Posterior cingulate gyrus (tissue), 11 donors: ENCODE data around the gene CDH4.
A peak's percentile ranks its signal among the peaks of the same experiment; 100 is the strongest.

ENCODE experiments used
- DNase-seq, 10 donors: peaks; one replicate each; pipeline versions ENCODE4 v3.0.0 to v3.0.0-alpha.2; 2020 to 2021; ENCODE audit warnings: mixed read lengths in 3 of 10
- intact Hi-C: fragments of 100-400 bp; cut with DNase I; formaldehyde crosslinking; loops from one replicate; pipeline ENCODE4 v1.15.1; 2023

CDH4 gene

GRCh38 chr20:61868466-61869090 is 616.5 kb downstream of the CDH4 start:
- intact Hi-C loops: no loop called here
- DNase-seq: peak in 2 of 10 donors; percentile 45 to 70

GRCh38 chr20:61869750-61870507 is 617.9 kb downstream of the CDH4 start:
- intact Hi-C loops: no loop called here
- DNase-seq: peak in 2 of 10 donors; percentile 35 to 72

- intact Hi-C loops: no loop called here
- no peak for DNase-seq
Observed at GRCh38 chr20:61871160-61871559, 619.1 kb downstream of the CDH4 start.

GRCh38 chr20:61871913-61872312 is 619.9 kb downstream of the CDH4 start:
- DNase-seq: peak in 2 of 10 donors; percentile 38 to 45
- intact Hi-C loops: no loop called here

GRCh38 chr20:61872371-61872900 is 620.4 kb downstream of the CDH4 start:
- intact Hi-C loops: no loop called here
- peak in 2 of 10 donors; percentile 70 to 75 for DNase-seq

GRCh38 chr20:61873651-61874420 is 621.8 kb downstream of the CDH4 start:
- DNase-seq: peak in 2 of 10 donors; percentile 64 to 79
- intact Hi-C loops: no loop called here

- intact Hi-C loops: no loop called here
- DNase-seq: peak in 2 of 10 donors; percentile 66 to 85
Observed at GRCh38 chr20:61874421-61875068, 622.5 kb downstream of the CDH4 start.

GRCh38 chr20:61875221-61875885 is 623.3 kb downstream of the CDH4 start:
- DNase-seq: peak in 5 of 10 donors; percentile 48 to 94 (median 85)
- intact Hi-C loops: no loop called here

GRCh38 chr20:61875996-61876395 is 623.9 kb downstream of the CDH4 start:
- DNase-seq: peak in 2 of 10 donors; percentile 53 to 58
- intact Hi-C loops: no loop called here

GRCh38 chr20:61876952-61877728 is 625.1 kb downstream of the CDH4 start:
- intact Hi-C loops: no loop called here
- DNase-seq: peak in 2 of 10 donors; percentile 47 to 71

GRCh38 chr20:61877776-61878477 is 625.9 kb downstream of the CDH4 start:
- peak in 3 of 10 donors; percentile 66 to 81 (median 70) for DNase-seq
- intact Hi-C loops: no loop called here

- intact Hi-C loops: no loop called here
- peak in 2 of 10 donors; percentile 66 to 75 for DNase-seq
Observed at GRCh38 chr20:61878478-61879302, 626.6 kb downstream of the CDH4 start.

GRCh38 chr20:61879303-61879620 is 627.2 kb downstream of the CDH4 start:
- intact Hi-C loops: no loop called here
- no peak for DNase-seq

GRCh38 chr20:61879694-61880093 is 627.6 kb downstream of the CDH4 start:
- intact Hi-C loops: no loop called here
- peak in 3 of 10 donors; percentile 17 to 53 (median 37) for DNase-seq

GRCh38 chr20:61880706-61881105 is 628.6 kb downstream of the CDH4 start:
- DNase-seq: peak in 2 of 10 donors; percentile 24 to 52

GRCh38 chr20:61881416-61881815 is 629.4 kb downstream of the CDH4 start:
- intact Hi-C loops: no loop called here

More at GRCh38 chr20:61880706-61881105, 628.6 kb downstream of the CDH4 start:
- intact Hi-C loops: no loop called here

GRCh38 chr20:61881861-61882260 is 629.8 kb downstream of the CDH4 start:
- intact Hi-C loops: no loop called here
- peak in 2 of 10 donors; percentile 54 to 56 for DNase-seq

More at GRCh38 chr20:61881416-61881815, 629.4 kb downstream of the CDH4 start:
- DNase-seq: peak in 3 of 10 donors; percentile 49 to 83 (median 77)
